ENCODE measurements around the gene HDAC8. TPM values are rescaled to one million over a fixed set of nuclear protein-coding genes. Genes with fewer than 3 reads are reported as not detected.

The HDAC8 gene
- total RNA-seq, 2 experiments from 2014 or later: 5.8 to 6.8 TPM

DNA sequence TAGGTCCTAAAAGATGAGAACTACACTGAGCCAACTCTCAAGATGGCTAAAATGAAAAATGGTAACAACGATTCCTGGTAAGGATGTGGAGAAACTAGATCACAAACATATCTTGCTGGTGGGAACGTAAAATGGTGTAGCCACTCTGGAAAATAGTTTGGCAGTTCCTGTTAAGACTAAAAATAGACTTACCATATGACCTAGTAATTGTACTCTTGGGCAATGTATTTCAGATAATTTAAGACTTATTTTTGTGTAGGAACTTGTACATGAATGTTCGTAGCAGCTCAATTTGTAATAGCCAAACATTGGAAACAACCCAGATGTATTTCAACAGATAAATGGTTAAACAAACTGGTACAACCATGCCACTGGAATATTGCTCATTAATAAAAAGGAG lies 106.2 kb downstream of the HDAC8 start:
- Mint-ChIP-seq H3K27me3 (no peaks in the 10 kb centered on the region), H3K4me1 (ENCODE audit: low read depth) (no peaks in the 10 kb centered on the region), H3K27ac (no peak overlapping the region), H3K9me3 (no peaks in the 10 kb centered on the region), H3K4me3 (no peak overlapping the region), H3K36me3 (ENCODE audit: low read depth) (peaks cover 60% of the 10 kb centered on the region)
- ATAC-seq (ENCODE audit: poor library complexity) (no peak), DNase-seq (no peak)
- no peak overlapping the region for H3K4me3 ChIP-seq (ENCODE audit: low read length)
- no peaks in the 10 kb centered on the region for H3K9me3 ChIP-seq (ENCODE audit: control insufficient read depth in 1 of 2, insufficient read depth in 1 of 2, low read length in 2 of 2)
- H3K36me3 ChIP-seq (ENCODE audit: insufficient read depth, low read length): peaks cover 11% of the 10 kb centered on the region
- H3K4me1 ChIP-seq (ENCODE audit: insufficient read depth, low read length): no peaks in the 10 kb centered on the region
- TF ChIP-seq, protein P1, sequence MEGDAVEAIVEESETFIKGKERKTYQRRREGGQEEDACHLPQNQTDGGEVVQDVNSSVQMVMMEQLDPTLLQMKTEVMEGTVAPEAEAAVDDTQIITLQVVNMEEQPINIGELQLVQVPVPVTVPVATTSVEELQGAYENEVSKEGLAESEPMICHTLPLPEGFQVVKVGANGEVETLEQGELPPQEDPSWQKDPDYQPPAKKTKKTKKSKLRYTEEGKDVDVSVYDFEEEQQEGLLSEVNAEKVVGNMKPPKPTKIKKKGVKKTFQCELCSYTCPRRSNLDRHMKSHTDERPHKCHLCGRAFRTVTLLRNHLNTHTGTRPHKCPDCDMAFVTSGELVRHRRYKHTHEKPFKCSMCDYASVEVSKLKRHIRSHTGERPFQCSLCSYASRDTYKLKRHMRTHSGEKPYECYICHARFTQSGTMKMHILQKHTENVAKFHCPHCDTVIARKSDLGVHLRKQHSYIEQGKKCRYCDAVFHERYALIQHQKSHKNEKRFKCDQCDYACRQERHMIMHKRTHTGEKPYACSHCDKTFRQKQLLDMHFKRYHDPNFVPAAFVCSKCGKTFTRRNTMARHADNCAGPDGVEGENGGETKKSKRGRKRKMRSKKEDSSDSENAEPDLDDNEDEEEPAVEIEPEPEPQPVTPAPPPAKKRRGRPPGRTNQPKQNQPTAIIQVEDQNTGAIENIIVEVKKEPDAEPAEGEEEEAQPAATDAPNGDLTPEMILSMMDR (IDR thresholded peaks at IDR 0.05): no peak
- H3K27ac ChIP-seq (ENCODE audit: low read depth in 1 of 2, low read length in 2 of 2): no peak overlapping the region
- no peaks in the 10 kb centered on the region for H3K27me3 ChIP-seq (ENCODE audit: control insufficient read depth in 1 of 2, insufficient read depth in 2 of 2, low read length in 2 of 2)
- CTCF ChIA-PET: no interaction called here
- POLR2A ChIA-PET: no interaction called here
- intact Hi-C loops (cut with DNase I, micrococcal nuclease): no loop called here

DNA sequence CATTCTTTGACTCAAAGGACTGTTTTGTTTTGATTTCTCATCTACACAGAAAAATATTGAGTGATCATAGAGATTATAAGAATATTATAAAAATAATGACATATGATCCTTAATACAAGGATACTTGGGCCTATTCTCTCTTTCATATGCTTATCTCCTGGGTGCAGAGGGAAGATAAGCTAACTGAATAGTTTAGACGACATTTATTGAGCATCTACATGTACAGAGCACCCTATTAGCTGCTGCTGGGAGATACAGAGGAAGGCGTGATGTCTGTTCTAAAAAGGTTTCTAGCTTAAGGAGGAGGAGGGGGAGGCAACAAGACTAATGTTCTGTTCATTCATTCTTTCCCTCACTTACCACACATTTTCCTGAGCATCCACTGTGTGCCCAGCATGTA lies 106.8 kb downstream of the HDAC8 start:
- Histone ChIP-seq H3K4me3 (ENCODE audit: low read length) (no peak overlapping the region), H3K27ac (ENCODE audit: low read depth in 1 of 2, low read length in 2 of 2) (no peak overlapping the region), H3K27me3 (ENCODE audit: control insufficient read depth in 1 of 2, insufficient read depth in 2 of 2, low read length in 2 of 2) (no peaks in the 10 kb centered on the region), H3K4me1 (ENCODE audit: insufficient read depth, low read length) (no peaks in the 10 kb centered on the region), H3K9me3 (ENCODE audit: control insufficient read depth in 1 of 2, insufficient read depth in 1 of 2, low read length in 2 of 2) (no peaks in the 10 kb centered on the region), H3K36me3 (ENCODE audit: insufficient read depth, low read length) (peaks cover 11% of the 10 kb centered on the region)
- intact Hi-C loops (cut with DNase I, micrococcal nuclease): no loop called here
- H3K27ac Mint-ChIP-seq: no peak overlapping the region
- ChIA-PET POLR2A (no interaction called here), CTCF (no interaction called here)
- DNase-seq: no peak
- TF ChIP-seq, protein P1 (IDR thresholded peaks at IDR 0.05): no peak
- no peak for ATAC-seq (ENCODE audit: poor library complexity)
- H3K27me3 Mint-ChIP-seq: no peaks in the 10 kb centered on the region
- H3K4me3 Mint-ChIP-seq: no peak overlapping the region
- H3K4me1 Mint-ChIP-seq (ENCODE audit: low read depth): no peaks in the 10 kb centered on the region
- H3K9me3 Mint-ChIP-seq: no peaks in the 10 kb centered on the region
- H3K36me3 Mint-ChIP-seq (ENCODE audit: low read depth): peaks cover 66% of the 10 kb centered on the region

DNA sequence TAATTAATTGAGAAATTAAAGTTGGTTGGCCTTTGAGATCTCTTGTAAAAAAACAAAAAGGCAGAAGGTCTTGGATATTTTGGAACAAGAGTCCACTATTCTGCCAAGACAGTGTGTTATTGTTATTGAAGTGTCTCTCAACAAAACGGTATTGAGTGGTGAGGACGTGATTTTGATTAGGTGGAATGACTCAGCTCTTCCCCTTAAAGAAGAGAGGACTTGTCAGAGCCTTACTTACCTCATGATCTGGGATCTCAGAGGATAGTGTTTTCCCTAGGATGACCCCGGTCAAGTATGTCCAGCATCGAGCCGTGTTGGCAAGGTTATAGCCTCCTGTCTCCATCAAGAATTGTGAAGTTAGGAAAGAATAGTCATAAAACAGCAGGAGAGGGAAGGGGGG lies 110.9 kb downstream of the HDAC8 start:
- H3K9me3 Mint-ChIP-seq: no peaks in the 10 kb centered on the region

More for the DNA sequence above, 110.9 kb downstream of the HDAC8 start:
- Mint-ChIP-seq H3K36me3 (ENCODE audit: low read depth) (peaks cover 45% of the 10 kb centered on the region), H3K4me3 (no peak overlapping the region), H3K27ac (no peak overlapping the region), H3K4me1 (ENCODE audit: low read depth) (no peaks in the 10 kb centered on the region), H3K27me3 (no peaks in the 10 kb centered on the region)
- TF ChIP-seq, protein P1 (IDR thresholded peaks at IDR 0.05): no peak
- intact Hi-C loops (cut with DNase I, micrococcal nuclease): no loop called here
- ChIA-PET CTCF (no interaction called here), POLR2A (no interaction called here)
- Histone ChIP-seq H3K27me3 (ENCODE audit: control insufficient read depth in 1 of 2, insufficient read depth in 2 of 2, low read length in 2 of 2) (no peaks in the 10 kb centered on the region), H3K4me1 (ENCODE audit: insufficient read depth, low read length) (no peaks in the 10 kb centered on the region), H3K36me3 (ENCODE audit: insufficient read depth, low read length) (peaks cover 11% of the 10 kb centered on the region), H3K9me3 (ENCODE audit: control insufficient read depth in 1 of 2, insufficient read depth in 1 of 2, low read length in 2 of 2) (no peaks in the 10 kb centered on the region), H3K27ac (ENCODE audit: low read depth in 1 of 2, low read length in 2 of 2) (no peak overlapping the region), H3K4me3 (ENCODE audit: low read length) (no peak overlapping the region)
- DNase-seq (no peak), ATAC-seq (ENCODE audit: poor library complexity) (no peak)

Measured in CD4-positive, alpha-beta T cell (primary cell).